Retinal pigment epithelial cell (primary cell): ENCODE results near the gene OR5AC2.
A peak's percentile ranks its signal among the peaks of the same experiment; 100 is the strongest.

Experiments
- DNase-seq: peaks from one replicate; pipeline ENCODE4 v3.0.0-alpha.2; 2010; ENCODE audit warnings: low read depth
- H3K4me3 ChIP-seq: 2 replicates; pipeline ENCODE4 v1.5.1; 2011; ENCODE audit warnings: mild to moderate bottlenecking, low read length, control low read depth, moderate library complexity
- CTCF ChIP-seq: conservative IDR thresholded peaks from 2 replicates; pipeline ENCODE4 v1.5.1; 2011; ENCODE audit warnings: low read depth, low read length, control low read depth, inconsistent platforms

Gene OR5AC2

GRCh38 chr3:98086873-98087272, at the start of gene OR5AC2:
TSS of gene OR5AC2 (plus strand) at chr3:98087173. CDS start at chr3:98087173, 0 bp downstream.
- no peak for TF ChIP-seq CTCF
- DNase-seq = no peak
- H3K4me3 ChIP-seq = no peak within 1 kb of the TSS

DNA sequence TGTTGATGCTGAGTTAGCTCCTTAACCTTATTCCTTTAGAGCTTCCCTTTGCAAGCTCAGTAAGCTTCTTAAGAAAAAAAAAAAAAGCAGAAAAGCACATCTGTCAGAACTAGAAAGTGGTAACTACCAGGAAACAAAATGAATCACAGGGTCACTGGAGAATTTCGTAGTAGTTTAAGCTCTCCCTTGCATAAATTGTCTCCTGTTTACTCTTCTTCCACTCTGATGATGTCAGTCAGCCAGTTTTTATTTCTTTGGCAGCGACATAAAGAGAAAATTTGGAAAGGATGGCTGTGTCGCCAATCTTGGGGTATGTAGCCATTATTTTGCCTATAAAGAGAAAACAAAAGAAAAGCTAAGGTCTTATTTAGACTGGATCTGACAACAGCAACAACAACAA, 48.7 kb upstream of the OR5AC2 start:
- no peak for DNase-seq
- no peak overlapping the region for H3K4me3 ChIP-seq
- TF ChIP-seq CTCF = no peak

- no peak overlapping the region for H3K4me3 ChIP-seq
- TF ChIP-seq CTCF = no peak
- DNase-seq = no peak
These were observed 48.1 kb upstream of the OR5AC2 start for GRCh38 chr3:98038876-98039275.

- DNase-seq = peak; percentile 43
- peak; percentile 80 for TF ChIP-seq CTCF
- H3K4me3 ChIP-seq = peak overlapping the region; percentile 50
These were observed 47.5 kb upstream of the OR5AC2 start for GRCh38 chr3:98039322-98040024.

DNA sequence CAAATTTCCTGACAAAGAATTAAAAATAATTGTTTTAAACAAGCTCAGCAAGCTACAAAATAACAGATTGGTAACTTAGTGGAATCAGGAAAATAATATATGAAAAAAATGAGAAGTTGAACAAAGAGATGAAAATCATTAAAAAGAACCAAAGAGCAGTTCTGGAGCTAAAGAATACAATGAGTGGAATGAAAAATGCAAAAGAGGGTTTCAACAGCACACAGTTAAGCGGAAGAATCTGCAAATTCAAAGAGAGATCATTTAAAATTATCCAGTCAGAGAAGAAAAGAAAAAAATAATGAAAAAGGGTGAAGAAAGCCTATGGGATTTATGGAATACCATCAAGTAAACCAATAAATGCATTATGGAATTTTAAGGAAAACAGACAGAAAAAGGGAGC, 45.6 kb upstream of the OR5AC2 start:
- no peak for DNase-seq
- no peak overlapping the region for H3K4me3 ChIP-seq
- TF ChIP-seq CTCF = no peak

DNA sequence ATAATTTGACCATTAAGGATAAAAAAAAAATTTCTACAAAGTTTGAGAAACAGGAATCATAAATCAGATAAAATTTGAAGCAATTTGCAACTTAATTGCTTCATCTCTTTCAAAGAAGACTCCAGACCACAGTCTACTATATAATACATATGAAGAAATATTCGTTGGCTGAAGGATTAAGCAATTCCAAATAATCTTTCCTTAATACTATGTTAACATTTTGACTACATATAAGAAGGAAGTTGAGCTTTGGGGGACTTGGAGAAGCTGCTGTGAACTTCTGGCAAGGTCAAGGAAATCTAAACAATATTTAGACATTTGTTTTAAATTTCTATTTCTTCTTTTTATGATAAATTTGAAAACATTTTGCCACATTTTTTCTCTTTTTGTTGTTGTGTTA, 38.4 kb upstream of the OR5AC2 start:
- no peak for TF ChIP-seq CTCF
- no peak for DNase-seq

GRCh38 chr3:98049271-98049670, 37.7 kb upstream of the OR5AC2 start:
- TF ChIP-seq CTCF = no peak
- DNase-seq = no peak
- no peak overlapping the region for H3K4me3 ChIP-seq

More for the DNA sequence above, 38.4 kb upstream of the OR5AC2 start:
- H3K4me3 ChIP-seq = no peak overlapping the region
